T follicular helper cell (primary cell): Measurements from ENCODE around the gene GBA3.

ENCODE experiments used
- DNase-seq: peaks from one replicate; pipeline ENCODE4 v3.0.0-alpha.2; 2020; ENCODE audit warnings: low read depth
- total RNA-seq, 2 experiments: gene quantifications; one replicate each; lab custom pipeline; 2026; lab: John Stamatoyannopoulos, UW

GBA3 gene
- 0 reads per million in 2 experiments for total RNA-seq

DNA sequence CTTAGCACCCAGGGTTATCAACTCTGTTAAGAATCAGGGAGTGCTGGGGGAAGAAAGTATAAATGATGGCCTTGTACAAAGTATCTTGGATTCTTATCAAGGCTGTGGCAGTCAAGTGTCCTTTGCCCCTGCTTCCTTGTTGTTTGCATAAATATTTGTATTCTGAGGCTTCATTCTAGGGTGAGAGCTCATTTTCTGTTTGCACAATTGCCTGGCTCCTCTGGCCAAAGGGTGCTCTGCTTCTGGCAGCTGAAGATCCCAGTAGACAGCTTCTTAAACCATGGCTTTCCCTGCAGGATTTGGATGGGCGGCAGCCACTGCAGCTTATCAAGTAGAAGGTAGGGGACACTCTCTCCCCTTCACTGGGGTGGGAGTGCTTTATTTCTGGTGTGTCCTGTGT lies at the start of gene GBA3:
TSS of gene GBA3 (plus strand) at position 202 of the 400 bp plus-strand sequence.
- DNase-seq = no peak

DNA sequence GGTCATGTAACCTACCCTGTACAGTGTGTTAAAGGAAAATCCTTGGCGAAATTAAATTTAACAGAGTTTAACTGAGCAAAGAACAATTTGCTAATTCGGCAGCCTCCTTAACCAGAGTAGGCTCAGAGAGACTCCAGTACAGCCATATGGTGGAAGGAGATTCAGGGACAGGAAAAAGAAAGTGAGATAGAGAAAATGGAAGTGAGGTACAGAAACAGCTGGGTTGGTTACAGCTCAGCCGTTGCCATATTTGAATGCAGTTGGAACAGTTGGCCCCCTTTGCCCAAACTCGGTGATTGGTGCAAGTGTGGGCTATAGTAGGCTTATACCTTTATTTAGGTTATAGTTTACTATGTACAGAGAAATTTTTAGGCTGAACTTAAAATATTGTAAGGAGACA lies 48.8 kb upstream of the GBA3 start:
- no peak for DNase-seq

DNA sequence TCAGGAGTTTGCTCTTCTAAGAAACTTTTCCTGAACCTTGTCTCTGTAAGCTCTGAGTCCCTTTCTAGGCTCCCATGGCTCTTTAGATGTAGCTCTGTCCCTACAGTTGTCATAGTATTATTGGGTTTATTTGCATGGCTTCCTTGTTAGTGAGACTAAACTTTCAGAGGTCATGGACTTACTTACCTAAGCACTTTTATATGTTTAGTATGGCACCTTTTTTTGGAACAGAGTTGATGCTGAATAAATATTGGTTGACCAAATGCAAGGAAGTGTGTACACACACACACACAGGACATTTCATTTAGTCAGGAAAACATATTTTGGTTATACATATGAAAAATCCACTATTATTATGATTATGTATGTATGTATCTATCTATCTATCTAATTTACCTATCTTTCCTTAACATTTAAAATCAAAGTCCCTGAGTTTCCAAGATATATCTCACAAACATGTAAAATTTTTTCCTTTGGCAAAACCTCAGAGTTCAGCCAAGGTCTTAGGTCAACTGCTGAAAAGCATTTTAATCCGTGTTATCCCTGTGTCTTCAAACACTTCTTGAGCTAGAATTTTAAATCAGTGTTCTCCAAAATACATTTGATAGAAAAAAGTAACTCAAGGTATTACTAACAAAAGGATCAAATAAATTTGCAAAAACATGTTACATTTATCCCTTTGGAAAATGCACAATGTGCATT lies 47.1 kb upstream of the GBA3 start:
- no peak for DNase-seq

DNA sequence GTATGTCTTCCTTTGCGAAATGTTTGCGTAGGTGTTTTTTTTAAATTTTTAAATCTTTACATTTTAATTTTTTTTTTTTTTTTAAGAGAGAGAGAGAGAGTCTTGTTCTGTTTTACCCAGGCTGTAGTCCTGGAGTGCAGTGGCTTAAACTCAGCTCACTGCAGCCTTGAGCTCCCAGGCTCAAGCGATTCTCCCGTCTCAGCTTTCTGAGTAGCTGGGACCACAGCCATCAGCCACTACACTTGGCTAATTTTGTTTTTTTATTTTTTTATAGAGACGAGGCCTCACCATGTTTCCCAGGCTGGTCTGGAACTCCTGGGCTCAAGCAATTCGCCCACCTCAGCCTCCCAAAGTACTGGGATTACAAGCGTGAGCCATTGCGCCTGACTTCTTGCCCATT lies 43.7 kb upstream of the GBA3 start:
- no peak for DNase-seq

DNA sequence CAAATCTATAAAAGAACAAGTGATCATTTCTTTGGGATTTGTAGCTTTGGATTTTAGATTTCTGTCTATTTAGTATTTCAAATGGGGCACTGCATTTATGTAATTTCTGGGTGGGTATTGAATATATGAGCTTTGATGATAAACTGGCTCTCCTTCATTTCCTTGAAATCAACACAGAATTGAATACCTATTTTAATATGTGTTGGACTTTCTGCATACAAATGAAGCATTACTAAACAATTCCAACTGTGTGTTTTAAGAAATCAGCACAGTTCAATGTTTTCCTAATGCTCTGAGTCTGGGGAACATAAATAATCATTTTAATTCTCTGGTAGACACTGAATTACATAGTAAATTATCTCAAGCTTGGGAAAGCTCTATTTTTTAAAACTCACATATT lies 42.0 kb upstream of the GBA3 start:
- DNase-seq = no peak

DNA sequence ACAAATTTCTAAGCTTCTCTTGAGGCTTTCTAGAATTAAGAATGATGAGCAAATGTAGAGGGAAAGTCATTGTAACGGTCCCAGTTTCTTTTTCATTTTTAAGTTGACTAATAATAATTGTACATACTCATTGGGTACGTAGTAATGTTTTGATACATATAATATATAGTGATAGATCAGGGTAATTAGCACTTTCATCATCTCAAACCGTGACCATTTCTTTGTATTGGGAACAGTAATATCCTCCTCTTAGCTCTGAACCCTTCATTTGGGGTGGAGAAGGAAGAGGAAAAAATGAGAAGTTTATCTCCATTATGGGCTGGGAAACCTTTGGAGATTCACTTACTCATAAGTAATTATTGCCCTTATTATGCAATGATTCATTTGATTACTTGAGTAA lies 39.0 kb upstream of the GBA3 start:
- DNase-seq = no peak

DNA sequence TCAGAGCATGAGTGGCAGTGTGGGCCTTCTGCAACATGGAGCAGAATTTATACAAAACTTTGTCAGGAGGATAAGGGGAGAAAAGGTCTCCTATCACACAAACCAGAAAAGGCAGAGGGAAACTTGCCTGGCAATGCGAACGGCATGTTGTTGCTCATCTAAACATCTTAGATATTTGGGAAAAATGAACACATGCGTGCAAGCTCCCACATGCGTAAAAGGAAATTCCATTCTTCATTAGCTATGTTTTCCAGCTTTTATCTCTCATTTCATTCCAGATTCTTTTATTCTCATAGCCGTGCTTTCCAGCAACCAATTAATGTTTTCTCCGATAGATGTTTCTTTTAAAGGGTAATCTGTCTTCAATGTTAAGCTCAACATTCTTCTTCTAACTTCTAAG lies 31.3 kb upstream of the GBA3 start:
- no peak for DNase-seq

DNA sequence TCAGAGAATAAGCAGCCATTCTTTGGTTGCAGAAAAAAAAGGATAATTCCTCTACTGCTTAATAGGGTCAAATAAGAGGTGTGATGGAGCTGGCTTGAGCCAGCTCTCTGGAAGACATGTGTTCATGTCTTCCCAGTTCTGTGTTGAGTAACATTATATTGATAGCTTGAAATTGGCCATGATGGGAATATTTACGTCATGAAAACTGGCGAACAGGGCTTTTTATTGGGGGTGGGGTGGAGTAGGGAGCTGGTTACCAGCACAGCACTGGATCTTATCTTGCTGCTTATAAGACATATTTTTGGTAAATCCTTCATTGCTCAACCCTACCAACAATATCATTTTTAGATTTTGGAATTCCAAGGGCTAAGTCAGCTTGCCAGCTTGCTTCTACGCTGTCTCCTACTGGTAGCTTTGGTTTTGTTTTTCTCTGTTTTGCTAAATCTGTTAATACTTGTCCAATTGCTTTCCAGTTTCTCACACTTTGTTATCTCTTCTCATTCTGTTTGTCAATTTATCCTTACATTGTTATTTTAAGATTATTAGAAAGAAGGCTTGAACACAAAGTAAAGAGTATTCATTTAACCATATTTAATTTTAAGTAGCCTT lies 25.3 kb upstream of the GBA3 start:
- no peak for DNase-seq

DNA sequence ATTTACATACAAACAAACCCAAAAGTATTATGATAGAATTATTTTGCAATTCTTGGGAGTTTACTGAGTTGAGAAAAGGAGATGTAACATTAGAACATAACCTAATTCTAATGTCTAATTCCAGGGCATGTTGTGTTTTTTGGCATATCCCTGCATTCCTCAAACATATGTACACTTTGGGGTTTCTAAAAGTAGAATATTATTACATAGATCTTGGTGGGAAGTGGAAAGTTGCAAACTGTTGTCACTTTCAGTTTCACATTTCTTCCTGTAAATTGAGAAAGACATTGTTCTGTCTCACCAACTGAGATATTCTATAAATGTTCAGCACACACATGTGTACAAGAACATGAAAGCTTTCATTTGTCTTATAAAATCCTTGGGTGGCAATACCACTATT lies 24.4 kb upstream of the GBA3 start:
- DNase-seq = no peak

DNA sequence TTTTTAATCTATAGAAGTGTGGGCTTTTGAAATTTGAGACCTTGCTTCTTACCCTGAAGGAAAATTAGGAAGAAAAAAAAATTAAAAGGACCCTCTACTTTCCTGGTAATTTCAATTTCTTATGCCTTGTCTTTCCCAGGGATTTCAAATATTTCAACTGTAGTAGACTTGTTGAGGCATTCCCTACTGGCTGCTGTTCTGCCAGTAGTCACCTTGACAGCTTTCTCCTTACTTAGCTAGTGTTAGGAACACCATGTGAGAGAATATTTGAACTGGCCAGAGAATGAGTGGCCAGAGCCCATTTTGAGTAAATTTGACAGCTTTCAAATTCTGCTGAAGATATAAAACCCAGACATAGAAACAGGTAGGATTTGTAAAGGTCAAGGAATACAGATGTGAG lies 24.0 kb upstream of the GBA3 start:
- DNase-seq = no peak

DNA sequence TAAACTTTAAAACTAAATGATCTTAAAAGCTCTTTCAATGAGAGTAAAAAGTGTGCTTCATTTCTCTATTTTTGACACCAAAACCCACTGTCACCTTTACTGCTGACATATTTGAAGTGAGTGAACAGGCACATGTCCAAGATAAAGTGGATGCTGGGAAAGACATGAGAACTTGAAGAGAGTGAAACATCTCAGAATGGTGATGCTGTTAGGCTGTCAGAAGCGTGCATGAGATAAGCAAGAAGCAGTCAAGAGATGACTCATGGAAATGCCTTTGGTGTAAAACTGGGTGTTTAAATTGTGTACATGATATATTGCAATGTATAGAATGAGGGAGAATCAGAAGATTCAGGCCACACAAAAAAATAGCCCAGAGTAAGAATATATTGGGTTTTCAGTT lies 21.8 kb upstream of the GBA3 start:
- DNase-seq = no peak

DNA sequence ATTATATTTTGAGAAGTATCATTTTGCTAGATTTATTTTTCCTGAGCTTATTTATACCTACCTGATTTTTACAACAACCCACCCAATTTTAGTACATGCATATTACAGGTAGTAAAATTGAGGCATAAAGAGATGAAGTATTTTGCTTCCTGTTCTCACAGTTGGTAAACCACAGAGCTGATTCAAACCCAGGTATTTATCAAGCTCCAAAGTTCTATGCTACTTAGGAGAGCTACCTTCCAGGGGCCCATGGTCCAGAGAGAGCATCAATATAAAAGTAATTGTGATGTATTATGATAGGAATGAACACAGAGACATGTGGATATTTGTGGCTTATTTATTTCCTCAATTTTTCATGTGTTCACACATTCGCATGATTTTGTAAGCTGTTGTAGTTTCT lies 20.2 kb upstream of the GBA3 start:
- DNase-seq = no peak

DNA sequence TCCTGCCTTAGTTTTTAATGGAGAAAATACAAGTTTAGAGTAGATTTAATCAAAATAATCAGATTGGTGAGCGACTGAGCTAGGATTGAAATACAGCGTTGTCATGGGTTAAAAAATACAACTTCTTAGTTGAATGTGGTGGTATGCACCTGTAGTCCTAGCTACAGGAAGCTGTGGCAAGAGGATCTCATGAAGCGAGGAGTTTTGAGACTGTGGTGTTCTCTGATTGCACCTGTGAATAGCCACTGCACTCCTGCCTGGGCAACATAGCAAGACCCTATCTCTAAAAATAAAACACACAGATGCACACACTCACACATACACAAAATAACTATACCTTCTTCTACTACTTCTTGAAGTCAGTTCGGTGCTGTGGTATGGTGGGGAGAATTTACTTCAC lies 19.8 kb upstream of the GBA3 start:
- DNase-seq = no peak

DNA sequence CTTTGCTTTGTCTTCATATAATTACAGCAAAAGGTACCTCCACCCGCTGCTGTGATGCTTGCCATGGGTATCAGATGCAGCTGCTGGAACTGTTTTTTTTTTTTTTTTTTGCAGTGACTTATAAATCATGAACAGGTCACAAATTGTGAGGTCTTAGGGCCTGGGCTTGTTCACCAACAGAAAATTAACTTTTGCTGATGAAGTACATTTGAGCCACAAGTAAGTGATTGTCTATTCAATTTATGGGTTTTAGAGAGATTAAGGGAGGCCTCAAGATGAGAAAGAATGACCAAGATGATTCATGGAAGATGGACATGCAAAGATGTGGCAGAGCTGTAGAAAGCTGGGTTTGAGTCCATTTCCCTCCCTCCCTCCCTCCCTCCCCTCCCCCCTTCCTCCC lies 18.0 kb upstream of the GBA3 start:
- no peak for DNase-seq

DNA sequence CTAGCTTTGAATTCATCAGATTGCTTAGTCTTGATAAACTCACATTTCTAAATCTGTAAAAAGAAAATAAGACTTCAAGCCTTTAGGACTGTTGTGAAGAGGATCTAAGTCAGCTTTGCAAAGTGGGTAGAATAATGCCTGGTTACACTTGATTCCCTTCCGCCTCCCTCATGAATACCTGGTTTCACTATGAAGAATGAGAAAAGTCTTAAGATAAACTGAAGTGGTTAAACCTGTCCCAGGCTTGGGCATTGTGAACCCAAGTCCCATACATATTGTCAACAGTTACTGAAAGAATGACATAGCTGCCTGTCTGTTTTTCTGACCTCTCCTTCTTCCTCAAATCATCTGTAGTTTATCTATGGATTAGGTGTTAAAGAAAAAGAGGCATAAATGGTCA lies 16.7 kb upstream of the GBA3 start:
- no peak for DNase-seq

DNA sequence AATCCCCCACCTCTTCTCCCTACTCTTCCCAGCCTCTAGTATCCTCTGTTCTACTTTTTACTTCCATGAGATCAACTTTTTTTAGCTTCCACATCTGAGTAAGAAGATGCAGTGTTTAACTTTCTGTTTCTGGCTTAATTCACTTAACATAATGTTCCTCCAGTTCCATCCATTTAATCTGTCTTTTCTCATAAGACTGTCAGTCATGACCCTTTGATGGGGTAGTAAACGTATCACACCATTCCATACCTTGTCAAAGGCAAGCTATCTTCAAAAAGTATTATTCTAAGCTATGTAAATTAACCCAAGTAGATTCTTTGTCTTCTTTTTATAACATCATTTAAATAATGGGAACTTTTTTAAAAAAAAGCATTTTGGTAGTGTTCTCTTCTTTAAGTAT lies 15.0 kb upstream of the GBA3 start:
- DNase-seq = no peak

DNA sequence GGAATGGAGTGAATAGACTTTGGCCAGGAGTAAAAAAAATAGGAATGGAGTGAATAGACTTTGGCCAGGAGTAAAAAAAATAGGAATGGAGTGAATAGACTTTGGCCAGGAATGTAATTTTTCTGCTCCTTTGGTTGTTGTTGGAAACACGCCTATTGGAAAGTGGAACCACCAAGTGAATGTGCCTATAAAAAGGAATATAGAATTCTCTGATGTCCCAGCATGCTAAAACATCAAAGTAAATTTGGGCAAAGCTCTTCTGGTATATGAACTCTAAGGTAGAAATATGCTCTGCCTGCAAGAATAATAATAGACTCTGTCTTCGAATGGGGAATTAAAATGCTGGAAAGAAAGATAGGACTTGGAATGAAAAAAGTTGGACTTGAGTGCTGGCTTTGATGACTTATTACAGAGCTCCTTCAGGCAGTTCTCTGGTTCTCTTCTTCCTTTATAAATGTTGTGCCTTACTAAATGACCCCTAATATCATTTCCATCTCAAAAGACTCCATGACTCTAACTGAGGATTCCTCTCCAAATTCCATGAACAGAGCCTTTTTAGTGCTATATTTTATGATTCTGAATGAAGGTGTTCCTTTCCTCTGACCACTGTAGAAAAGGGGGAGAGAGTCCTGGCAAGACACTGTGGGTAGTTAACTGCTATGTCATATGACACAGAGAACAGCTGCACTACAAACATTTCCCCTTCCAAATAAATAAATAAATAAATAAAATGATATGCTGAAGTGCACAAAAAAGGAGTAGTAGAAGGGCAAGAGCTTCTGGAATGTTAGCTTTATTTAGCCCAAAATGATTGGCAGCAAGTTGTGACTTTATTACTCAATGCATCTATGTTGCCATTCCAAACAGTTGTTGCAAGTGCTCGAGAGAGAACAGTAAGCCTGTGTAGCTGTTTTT lies 13.5 kb upstream of the GBA3 start:
- no peak for DNase-seq

DNA sequence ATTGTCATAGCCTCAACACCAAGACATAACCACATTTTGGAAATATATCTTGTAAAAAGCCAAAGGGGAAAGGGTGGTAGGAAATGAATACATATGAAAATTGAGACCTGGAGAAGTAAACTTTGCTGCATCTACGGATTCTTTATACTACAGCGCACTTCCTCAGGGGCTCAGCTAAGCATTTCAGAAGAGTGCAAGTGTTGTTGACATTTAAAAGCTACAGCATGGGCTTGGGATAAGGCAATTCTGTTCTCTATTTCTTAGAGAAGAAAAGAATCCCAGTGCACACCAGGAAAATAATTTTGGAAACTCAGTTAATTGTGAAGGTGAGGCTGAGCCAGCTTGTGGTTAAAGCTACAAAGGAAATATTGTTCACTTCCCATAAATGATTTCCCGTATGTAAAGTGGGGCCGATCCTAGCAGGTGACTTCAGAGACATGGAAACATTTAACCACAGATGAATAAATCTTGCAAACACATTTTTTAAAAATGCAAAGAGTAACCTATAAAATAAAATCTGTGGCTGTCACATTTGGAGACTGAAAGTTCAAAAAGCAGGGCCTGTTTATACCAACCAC lies 12.6 kb upstream of the GBA3 start:
- no peak for DNase-seq

DNA sequence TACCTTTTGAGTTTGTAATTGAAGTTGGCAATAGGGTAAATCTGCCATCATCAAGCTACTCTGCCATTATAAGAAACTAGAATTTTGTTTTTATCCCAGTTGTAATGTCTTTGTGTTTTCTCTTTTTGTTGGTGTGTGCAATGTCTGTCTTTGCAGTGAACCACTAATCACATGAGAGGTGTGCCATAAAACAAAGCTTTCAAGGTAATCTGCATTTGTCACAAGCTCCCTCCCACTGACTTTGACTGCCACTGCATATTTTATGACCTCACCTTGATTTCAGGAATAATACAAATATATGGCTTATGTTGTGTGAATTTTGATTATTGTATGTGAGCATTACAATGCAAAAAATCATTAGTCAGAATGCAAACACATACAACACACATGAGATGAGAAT lies 9.0 kb upstream of the GBA3 start:
- DNase-seq = no peak

DNA sequence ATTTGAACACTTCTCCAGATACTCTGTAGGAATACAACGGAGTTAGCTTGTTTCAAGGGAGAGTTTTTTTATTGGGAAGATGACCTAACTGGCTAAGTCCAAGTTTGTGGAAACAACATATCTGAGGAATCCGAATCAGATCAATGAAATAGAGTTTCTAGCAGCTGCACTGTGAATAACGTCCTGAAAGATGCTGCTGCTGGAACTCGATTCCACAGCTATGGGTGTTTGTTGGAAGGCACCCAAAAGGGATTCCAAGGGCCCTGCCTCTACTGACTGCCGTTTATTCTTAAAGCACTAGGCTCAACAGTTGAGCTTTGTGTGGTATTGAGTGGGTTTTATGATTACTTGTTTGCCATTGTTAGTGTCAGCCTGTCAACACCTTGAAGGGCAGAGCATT lies 6.6 kb upstream of the GBA3 start:
- DNase-seq = no peak

DNA sequence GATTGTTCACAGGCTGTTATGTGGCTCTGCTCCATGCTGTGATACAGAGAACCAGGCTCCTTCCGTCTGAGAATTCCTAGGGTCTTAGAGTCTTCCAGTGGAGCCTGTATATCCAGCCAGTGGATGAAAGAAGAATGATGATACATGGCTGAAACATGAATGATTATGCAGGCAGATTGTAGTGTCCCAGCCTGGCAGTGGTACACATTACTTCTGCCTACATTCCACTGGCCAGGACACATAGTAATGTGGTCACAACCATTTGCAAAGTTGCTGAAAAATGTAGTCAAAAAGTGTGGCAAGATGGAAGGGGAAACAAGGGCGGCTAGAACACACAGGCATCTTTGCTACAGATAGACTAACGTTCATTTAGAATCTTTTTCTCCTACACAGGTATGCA lies 4.5 kb upstream of the GBA3 start:
- no peak for DNase-seq

DNA sequence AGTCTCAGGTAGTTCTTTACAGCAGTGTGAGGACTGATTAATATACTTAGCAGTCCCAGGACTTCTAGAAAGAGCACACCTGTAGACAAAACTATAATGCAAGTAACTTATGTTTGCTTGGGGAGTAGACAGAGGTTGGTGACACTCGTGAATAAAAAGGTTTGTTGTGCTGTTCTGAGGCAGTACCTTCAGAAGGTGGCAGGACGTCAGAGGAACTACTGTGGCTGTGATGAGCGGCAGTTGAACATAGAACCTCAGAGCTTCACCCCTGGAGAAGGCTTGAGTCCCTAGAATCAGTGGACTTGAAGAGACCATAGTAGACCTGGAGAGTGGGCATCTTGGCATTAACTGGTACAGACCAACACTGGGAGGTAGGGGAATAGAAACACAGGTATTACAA lies 3.3 kb upstream of the GBA3 start:
- DNase-seq = no peak

DNA sequence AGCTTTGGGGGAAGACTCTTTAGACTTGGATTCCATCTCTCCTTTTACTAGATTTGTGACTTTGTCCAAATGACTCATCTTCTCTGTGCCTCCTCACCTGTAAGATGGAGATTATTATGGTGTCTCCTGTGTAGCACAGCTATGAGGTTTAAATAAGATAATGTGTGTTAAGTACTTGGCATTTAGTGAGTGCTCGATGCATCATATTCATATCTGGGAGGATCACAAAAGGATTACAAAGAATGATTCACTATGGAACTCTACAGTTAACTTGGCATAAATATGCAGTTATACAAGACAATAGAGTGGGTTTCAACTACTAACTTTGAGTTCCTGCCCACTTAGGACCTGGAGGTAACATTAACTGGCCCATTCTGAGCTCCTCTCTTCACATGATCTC lies 2.3 kb downstream of the GBA3 start:
- DNase-seq = no peak
